Astrocyte (in vitro differentiated cells and primary cell): ENCODE results near the gene DPYSL3. TPM values are rescaled to one million over a fixed set of nuclear protein-coding genes. Genes with fewer than 3 reads are reported as not detected.
"Not testable (repeated sequence)": the region's sequence is repeated elsewhere in the genome, so short reads cannot be mapped to it uniquely, and the experiment has no call there.

ENCODE experiments used
- DNase-seq: peaks from one replicate; pipeline ENCODE4 v3.0.0-alpha.2; 2010; ENCODE audit warnings: low read depth
- FAIRE-seq: peaks from 2 replicates; lab custom pipeline; 2011; peaks lifted over from hg19 to GRCh38; lab: Jason Lieb, UNC
- H2AFZ ChIP-seq: 2 replicates; pipeline ENCODE4 v1.6.0; 2012; ENCODE audit warnings: low read depth, low read length, inconsistent platforms
- H3K27ac ChIP-seq: 2 replicates; pipeline ENCODE4 v1.5.1; 2011; ENCODE audit warnings: low read depth, low read length, inconsistent platforms
- H3K27me3 ChIP-seq: 2 replicates; pipeline ENCODE4 v1.6.0; 2011; ENCODE audit warnings: low read length, inconsistent platforms; ENCODE audit not compliant: insufficient read depth
- H3K36me3 ChIP-seq: 2 replicates; pipeline ENCODE4 v1.5.1; 2011; ENCODE audit warnings: low read length, inconsistent platforms; ENCODE audit not compliant: insufficient read depth
- H3K4me1 ChIP-seq: 2 replicates; pipeline ENCODE4 v1.5.1; 2011; ENCODE audit warnings: low read length, inconsistent platforms; ENCODE audit not compliant: insufficient read depth
- H3K4me2 ChIP-seq: 2 replicates; pipeline ENCODE4 v1.6.0; 2012; ENCODE audit warnings: low read length, inconsistent platforms
- H3K4me3 ChIP-seq: 2 replicates; pipeline ENCODE4 v1.5.1; 2011; ENCODE audit warnings: low read depth, mild to moderate bottlenecking, low read length, inconsistent platforms; ENCODE audit not compliant: insufficient read depth
- H3K79me2 ChIP-seq: 2 replicates; pipeline ENCODE4 v1.6.0; 2012; ENCODE audit warnings: mild to moderate bottlenecking, low read length, inconsistent platforms; ENCODE audit not compliant: insufficient read depth
- H3K9ac ChIP-seq: 2 replicates; pipeline ENCODE4 v1.6.0; 2012; ENCODE audit warnings: mild to moderate bottlenecking, low read length, inconsistent platforms
- H3K9me3 ChIP-seq: 2 replicates; pipeline ENCODE4 v1.5.1; 2012; ENCODE audit warnings: low read depth, mild to moderate bottlenecking, low read length, inconsistent platforms; ENCODE audit not compliant: insufficient read depth
- H4K20me1 ChIP-seq: 2 replicates; pipeline ENCODE4 v1.6.0; 2012; ENCODE audit warnings: low read length, inconsistent platforms; ENCODE audit not compliant: insufficient read depth
- H3K27ac Mint-ChIP-seq: one replicate; pipeline ENCODE4 v1.8.0; 2021; ENCODE audit warnings: mild to moderate bottlenecking, mixed read lengths; ENCODE audit not compliant: unreplicated experiment
- H3K27me3 Mint-ChIP-seq: one replicate; pipeline ENCODE4 v1.8.0; 2021; ENCODE audit warnings: low read depth, mixed read lengths; ENCODE audit not compliant: unreplicated experiment
- H3K36me3 Mint-ChIP-seq: one replicate; pipeline ENCODE4 v1.8.0; 2021; ENCODE audit warnings: low read depth, mixed read lengths; ENCODE audit not compliant: unreplicated experiment
- H3K4me1 Mint-ChIP-seq: one replicate; pipeline ENCODE4 v1.8.0; 2021; ENCODE audit warnings: low read depth, mixed read lengths; ENCODE audit not compliant: unreplicated experiment
- H3K4me3 Mint-ChIP-seq: one replicate; pipeline ENCODE4 v1.8.0; 2021; ENCODE audit warnings: mild to moderate bottlenecking, moderate library complexity, mixed read lengths; ENCODE audit not compliant: unreplicated experiment
- H3K9me3 Mint-ChIP-seq: one replicate; pipeline ENCODE4 v1.8.0; 2021; ENCODE audit warnings: mild to moderate bottlenecking, mixed read lengths; ENCODE audit not compliant: unreplicated experiment
- EZH2 ChIP-seq: IDR thresholded peaks from 2 replicates; pipeline ENCODE4 v1.6.1; 2012; ENCODE audit warnings: mild to moderate bottlenecking, low read length, inconsistent platforms; ENCODE audit not compliant: insufficient read depth
- total RNA-seq: library from RNA; stranded (reverse); gene quantifications from 2 replicates; pipeline ENCODE4 v1.2.1, GENCODE V29; 2021
- TF ChIP-seq, protein P1 (sequence below): IDR thresholded peaks from 2 replicates; pipeline ENCODE4 v1.5.1; 2011; ENCODE audit warnings: low read depth, mild to moderate bottlenecking, inconsistent platforms, low read length, moderate library complexity; ENCODE audit not compliant: insufficient read depth

DPYSL3 gene
- total RNA-seq, 1 donor from 2014 or later = 197 TPM

DNA sequence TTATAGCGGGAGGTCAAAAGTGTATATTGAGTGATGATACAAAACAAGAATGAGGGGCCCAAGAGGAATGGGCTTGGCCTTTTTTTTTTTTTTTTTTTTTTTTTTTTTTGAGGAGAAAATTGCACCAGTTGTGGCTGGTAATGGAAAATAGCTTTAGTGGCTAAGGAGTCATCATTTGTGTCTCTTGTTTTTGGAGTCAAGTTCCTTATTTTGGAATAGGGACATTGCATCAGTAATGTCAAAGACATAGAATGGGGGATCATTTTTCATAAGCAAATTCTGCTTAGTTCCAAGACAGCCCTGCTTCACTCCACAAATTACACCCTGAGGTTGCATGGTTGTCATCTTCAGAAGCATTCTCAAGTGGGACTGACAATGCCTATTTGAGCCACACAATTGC is 137.7 kb downstream of the DPYSL3 start:
- H3K4me2 ChIP-seq = no peak overlapping the region
- no peaks in the 10 kb centered on the region for H3K9me3 ChIP-seq
- Mint-ChIP-seq H3K27me3 (no peaks in the 10 kb centered on the region), H3K9me3 (no peaks in the 10 kb centered on the region), H3K4me1 (no peaks in the 10 kb centered on the region), H3K4me3 (no peak overlapping the region), H3K36me3 (no peaks in the 10 kb centered on the region), H3K27ac (no peak overlapping the region)
- TF ChIP-seq EZH2 = no peak
- TF ChIP-seq, protein P1, sequence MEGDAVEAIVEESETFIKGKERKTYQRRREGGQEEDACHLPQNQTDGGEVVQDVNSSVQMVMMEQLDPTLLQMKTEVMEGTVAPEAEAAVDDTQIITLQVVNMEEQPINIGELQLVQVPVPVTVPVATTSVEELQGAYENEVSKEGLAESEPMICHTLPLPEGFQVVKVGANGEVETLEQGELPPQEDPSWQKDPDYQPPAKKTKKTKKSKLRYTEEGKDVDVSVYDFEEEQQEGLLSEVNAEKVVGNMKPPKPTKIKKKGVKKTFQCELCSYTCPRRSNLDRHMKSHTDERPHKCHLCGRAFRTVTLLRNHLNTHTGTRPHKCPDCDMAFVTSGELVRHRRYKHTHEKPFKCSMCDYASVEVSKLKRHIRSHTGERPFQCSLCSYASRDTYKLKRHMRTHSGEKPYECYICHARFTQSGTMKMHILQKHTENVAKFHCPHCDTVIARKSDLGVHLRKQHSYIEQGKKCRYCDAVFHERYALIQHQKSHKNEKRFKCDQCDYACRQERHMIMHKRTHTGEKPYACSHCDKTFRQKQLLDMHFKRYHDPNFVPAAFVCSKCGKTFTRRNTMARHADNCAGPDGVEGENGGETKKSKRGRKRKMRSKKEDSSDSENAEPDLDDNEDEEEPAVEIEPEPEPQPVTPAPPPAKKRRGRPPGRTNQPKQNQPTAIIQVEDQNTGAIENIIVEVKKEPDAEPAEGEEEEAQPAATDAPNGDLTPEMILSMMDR = no peak
- no peaks in the 10 kb centered on the region for H3K27me3 ChIP-seq
- peaks cover 9% of the 10 kb centered on the region for H3K4me1 ChIP-seq
- FAIRE-seq (no peak), DNase-seq (no peak)
- H3K9ac ChIP-seq = no peak overlapping the region
- no peaks in the 10 kb centered on the region for H4K20me1 ChIP-seq
- no peaks in the 10 kb centered on the region for H3K36me3 ChIP-seq
- no peak overlapping the region for H3K4me3 ChIP-seq
- no peaks in the 10 kb centered on the region for H3K79me2 ChIP-seq
- no peak overlapping the region for H2AFZ ChIP-seq
- H3K27ac ChIP-seq = no peak overlapping the region

DNA sequence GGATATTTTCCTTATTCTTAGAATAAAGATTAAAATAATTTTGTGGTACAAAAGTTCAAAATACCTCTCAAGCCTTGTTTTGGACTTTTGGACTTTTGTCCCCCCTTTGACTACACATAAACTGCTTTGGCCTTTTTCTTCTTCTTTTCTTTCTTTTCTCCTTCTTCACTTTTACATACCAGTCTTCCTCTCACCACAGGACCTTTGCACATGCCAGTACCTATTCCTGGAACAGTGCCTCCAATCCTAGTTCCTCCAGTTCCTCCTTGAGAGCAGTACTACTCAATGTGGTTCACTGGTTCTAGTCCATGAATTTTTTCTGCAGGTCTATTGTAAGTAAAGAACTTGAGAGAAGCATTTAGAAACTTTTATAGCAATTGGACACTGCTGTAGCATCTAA is 138.6 kb downstream of the DPYSL3 start:
- no peaks in the 10 kb centered on the region for H3K9me3 Mint-ChIP-seq
- Histone ChIP-seq H2AFZ (no peak overlapping the region), H3K9me3 (no peaks in the 10 kb centered on the region), H3K36me3 (no peaks in the 10 kb centered on the region), H3K79me2 (no peaks in the 10 kb centered on the region), H3K4me3 (no peak overlapping the region), H3K9ac (no peak overlapping the region), H3K27ac (no peak overlapping the region), H4K20me1 (no peaks in the 10 kb centered on the region), H3K4me2 (no peak overlapping the region), H3K4me1 (peaks cover 9% of the 10 kb centered on the region), H3K27me3 (no peaks in the 10 kb centered on the region)
- no peaks in the 10 kb centered on the region for H3K4me1 Mint-ChIP-seq
- no peaks in the 10 kb centered on the region for H3K27me3 Mint-ChIP-seq
- no peak overlapping the region for H3K4me3 Mint-ChIP-seq
- no peak overlapping the region for H3K27ac Mint-ChIP-seq
- H3K36me3 Mint-ChIP-seq = no peaks in the 10 kb centered on the region
- FAIRE-seq (no peak), DNase-seq (no peak)
- TF ChIP-seq EZH2 = no peak
- TF ChIP-seq, protein P1 = no peak

GRCh38 chr5:147369742-147370374 is 140.0 kb downstream of the DPYSL3 start:
- Histone ChIP-seq H3K27ac (no peak overlapping the region), H4K20me1 (no peaks in the 10 kb centered on the region), H2AFZ (no peak overlapping the region), H3K4me1 (peaks cover 9% of the 10 kb centered on the region), H3K36me3 (no peaks in the 10 kb centered on the region), H3K79me2 (no peaks in the 10 kb centered on the region), H3K4me3 (no peak overlapping the region), H3K27me3 (no peaks in the 10 kb centered on the region), H3K4me2 (peak overlapping the region; percentile 30), H3K9ac (no peak overlapping the region), H3K9me3 (no peaks in the 10 kb centered on the region)
- Mint-ChIP-seq H3K27me3 (peaks cover 3% of the 10 kb centered on the region), H3K36me3 (no peaks in the 10 kb centered on the region), H3K27ac (no peak overlapping the region), H3K4me3 (no peak overlapping the region), H3K9me3 (peaks cover 5% of the 10 kb centered on the region), H3K4me1 (no peaks in the 10 kb centered on the region)
- TF ChIP-seq EZH2 = no peak
- TF ChIP-seq, protein P1 = peak; percentile 65
- peak; percentile 38 for DNase-seq
- no peak for FAIRE-seq

DNA sequence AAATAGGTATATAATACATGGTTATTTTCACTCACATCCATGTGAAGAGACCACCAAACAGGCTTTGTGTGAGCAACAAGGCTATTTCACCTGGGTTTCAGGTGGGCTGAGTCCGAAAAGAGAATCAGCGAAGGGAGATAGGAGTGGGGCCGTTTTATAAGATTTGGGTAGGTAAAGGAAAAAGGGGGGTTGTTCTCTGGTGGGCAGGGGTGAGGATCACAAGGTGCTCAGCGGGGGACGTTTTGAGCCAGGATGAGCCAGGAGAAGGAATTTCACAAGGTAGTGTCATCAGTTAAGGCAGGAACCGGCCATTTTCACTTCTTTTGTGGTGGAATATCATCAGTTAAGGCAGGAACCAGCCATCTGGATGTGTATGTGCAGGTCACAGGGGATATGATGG is 142.5 kb downstream of the DPYSL3 start:
- H3K4me2 ChIP-seq, H3K27me3 Mint-ChIP-seq, FAIRE-seq, H3K27ac Mint-ChIP-seq, H2AFZ ChIP-seq, H3K9ac ChIP-seq, H3K79me2 ChIP-seq, H3K4me3 Mint-ChIP-seq, H3K4me3 ChIP-seq, H3K9me3 Mint-ChIP-seq, DNase-seq, H3K4me1 ChIP-seq, H3K27ac ChIP-seq, H4K20me1 ChIP-seq, H3K4me1 Mint-ChIP-seq, H3K9me3 ChIP-seq, H3K27me3 ChIP-seq, H3K36me3 Mint-ChIP-seq, H3K36me3 ChIP-seq: not testable (repeated sequence)
